A375 (cell line): ENCODE measurements around the gene BORCS8. TPM values are rescaled to one million over a fixed set of nuclear protein-coding genes. Genes with fewer than 3 reads are reported as not detected.

Experiments used
- small RNA-seq: library from RNA; depleted of rRNA; stranded (forward); fragments of <200 nt; gene quantifications from one replicate; pipeline ENCODE3, GENCODE V24; 2014
- total RNA-seq: library from RNA; depleted of rRNA; stranded (reverse); fragments of >200 nt; shearing (Covaris generic); gene quantifications from 2 replicates; pipeline ENCODE4 v1.2.3, GENCODE V29; 2014; rRNA removed

Gene BORCS8
- 29.0 and 44.7 TPM in 2 replicates for total RNA-seq

GRCh38 chr19:19192078-19192882, at the start of gene BORCS8, which contains the start of gene RFXANK:
BORCS8 (minus strand) TSS chr19:19192152; CDS start chr19:19192117, 35 bp downstream.
RFXANK (plus strand) TSS chr19:19192258; CDS start chr19:19193947, 1,689 bp downstream.

GRCh38 chr19:19211499-19212420, 19.8 kb upstream of the BORCS8 start, which contains the start of gene NCAN:
NCAN (plus strand) TSS chr19:19211958; CDS start chr19:19216954, 4,996 bp downstream.

GRCh38 chr19:19203012-19203856, 11.3 kb upstream of the BORCS8 start, which contains the start of gene NR2C2AP:
NR2C2AP (minus strand) TSS chr19:19203414; CDS start chr19:19203060, 354 bp downstream.

GRCh38 chr19:19170053-19170872, 21.7 kb downstream of the BORCS8 start, which contains the start of gene MEF2B:
MEF2B (minus strand) TSS chr19:19170263; CDS start chr19:19150735, 19,528 bp downstream.

GRCh38 chr19:19138109-19138981, 53.6 kb downstream of the BORCS8 start, which contains the start of gene TMEM161A:
TMEM161A (minus strand) TSS chr19:19138478; CDS start chr19:19138428, 50 bp downstream.

Small RNA genes within 50 kb of the gene (small RNA-seq; reads per million reads assigned to genes)
- not detected for gene RNU6-1028P

Other genes starting within 250 kb of the BORCS8 start
- 46.0 and 47.3 TPM in 2 replicates for gene SUGP2, start 158.6 kb downstream of the BORCS8 start, total RNA-seq
- gene ARMC6, start 158.5 kb downstream of the BORCS8 start, total RNA-seq, result 78.9 and 86.3 TPM in 2 replicates
- 6.2 and 7.7 TPM in 2 replicates for gene SLC25A42, start 128.2 kb downstream of the BORCS8 start, total RNA-seq
- gene TMEM161A, start 53.7 kb downstream of the BORCS8 start, total RNA-seq, result 50.4 and 67.5 TPM in 2 replicates
- gene MEF2B, start 21.9 kb downstream of the BORCS8 start, total RNA-seq, result 0.30 and 0.34 TPM in 2 replicates
- gene RFXANK, start 106 bp upstream of the BORCS8 start, total RNA-seq, result 125 and 148 TPM in 2 replicates
- 37.2 and 40.8 TPM in 2 replicates for gene NR2C2AP, start 11.3 kb upstream of the BORCS8 start, total RNA-seq
- gene NCAN, start 19.8 kb upstream of the BORCS8 start, total RNA-seq, result 0.03 TPM in 1 of 2 replicates, not detected in the other
- 0.45 TPM in 1 of 2 replicates, not detected in the other for gene TM6SF2, start 81.1 kb upstream of the BORCS8 start, total RNA-seq
- gene SUGP1, start 128.4 kb upstream of the BORCS8 start, total RNA-seq, result 58.6 and 63.9 TPM in 2 replicates
- 51.7 and 61.4 TPM in 2 replicates for gene MAU2, start 128.7 kb upstream of the BORCS8 start, total RNA-seq
- gene GATAD2A, start 213.5 kb upstream of the BORCS8 start, total RNA-seq, result 110 and 123 TPM in 2 replicates